Ishikawa (cell line): ENCODE measurements around the gene EXOC4.

ENCODE experiments used
- CEBPB ChIP-seq: IDR thresholded peaks from 2 replicates; pipeline ENCODE4 v1.6.1; 2012
- CREB1 ChIP-seq: IDR thresholded peaks from 2 replicates; pipeline ENCODE4 v1.6.1; 2012; ENCODE audit warnings: low read depth
- EGR1 ChIP-seq: IDR thresholded peaks from 2 replicates; pipeline ENCODE4 v1.6.1; 2012
- EP300 ChIP-seq: IDR thresholded peaks from 2 replicates; pipeline ENCODE4 v1.6.1; 2012; ENCODE audit warnings: borderline replicate concordance
- FOXM1 ChIP-seq: IDR thresholded peaks from 2 replicates; pipeline ENCODE4 v1.6.1; 2012; ENCODE audit warnings: low read depth, borderline replicate concordance
- NFIC ChIP-seq: IDR thresholded peaks from 2 replicates; pipeline ENCODE4 v1.6.1; 2012
- RAD21 ChIP-seq: IDR thresholded peaks from 2 replicates; pipeline ENCODE4 v1.6.1; 2012; ENCODE audit warnings: low read depth
- TAF1 ChIP-seq: IDR thresholded peaks from 2 replicates; pipeline ENCODE4 v1.6.1; 2012; ENCODE audit warnings: low read depth, mild to moderate bottlenecking
- TCF12 ChIP-seq: IDR thresholded peaks from 2 replicates; pipeline ENCODE4 v1.6.1; 2012; ENCODE audit warnings: low read depth
- TEAD4 ChIP-seq: IDR thresholded peaks from 2 replicates; pipeline ENCODE4 v1.6.1; 2012
- YY1 ChIP-seq: IDR thresholded peaks from 2 replicates; pipeline ENCODE4 v1.6.1; 2012; ENCODE audit warnings: low read depth
- ZBTB7A ChIP-seq: IDR thresholded peaks from 2 replicates; pipeline ENCODE4 v1.6.1; 2012; ENCODE audit warnings: low read depth
- TF ChIP-seq, protein P1 (sequence below): IDR thresholded peaks from 2 replicates; pipeline ENCODE4 v1.6.1; 2012; ENCODE audit warnings: low read depth, mild to moderate bottlenecking
- TF ChIP-seq, protein P2 (sequence below): IDR thresholded peaks from 2 replicates; pipeline ENCODE4 v1.6.1; 2012
- TF ChIP-seq, protein P3 (sequence below): IDR thresholded peaks from 2 replicates; pipeline ENCODE4 v1.6.1; 2012

EXOC4 gene

DNA sequence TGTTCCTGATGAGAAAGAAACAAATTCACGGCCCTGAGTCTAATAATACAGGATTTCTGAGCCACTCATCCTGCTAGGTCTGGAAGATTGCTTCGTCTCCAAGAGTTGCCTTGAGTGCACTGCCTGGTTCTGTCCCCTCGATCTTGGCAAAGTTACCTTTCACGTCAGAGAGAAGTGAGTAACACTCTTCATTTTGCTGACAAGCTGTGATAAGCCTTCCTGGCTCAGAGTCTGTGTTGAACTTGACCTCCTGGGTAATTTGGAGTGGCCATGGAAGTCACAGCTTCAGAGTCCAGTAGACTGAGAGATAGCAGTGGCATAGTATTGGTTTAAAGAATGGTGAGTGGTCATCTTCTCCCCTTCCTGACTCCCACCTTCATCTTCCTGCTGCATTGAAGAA, 809.6 kb downstream of the EXOC4 start:
- TF ChIP-seq FOXM1 (no peak), ZBTB7A (no peak)

DNA sequence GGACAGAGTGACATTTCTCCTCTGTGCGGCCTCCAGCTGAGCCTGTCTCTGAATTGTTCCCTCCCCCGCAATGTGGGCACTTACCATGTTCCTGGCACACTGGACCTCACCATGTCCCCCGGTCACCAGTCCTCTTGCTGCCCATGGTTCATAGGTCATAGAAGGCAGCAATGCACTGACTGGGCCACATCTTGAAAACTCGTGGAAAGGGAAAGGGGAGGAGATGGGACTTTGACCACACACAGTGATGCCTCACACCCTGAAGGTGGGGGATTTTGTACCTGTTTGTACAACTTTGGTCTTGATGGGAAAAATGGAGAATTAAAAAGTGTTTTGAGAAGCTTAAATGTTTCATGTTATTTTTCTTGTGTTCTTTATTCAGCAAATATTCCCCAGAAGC, 812.5 kb downstream of the EXOC4 start:
- TF ChIP-seq CEBPB (no peak), RAD21 (no peak), NFIC (no peak)

DNA sequence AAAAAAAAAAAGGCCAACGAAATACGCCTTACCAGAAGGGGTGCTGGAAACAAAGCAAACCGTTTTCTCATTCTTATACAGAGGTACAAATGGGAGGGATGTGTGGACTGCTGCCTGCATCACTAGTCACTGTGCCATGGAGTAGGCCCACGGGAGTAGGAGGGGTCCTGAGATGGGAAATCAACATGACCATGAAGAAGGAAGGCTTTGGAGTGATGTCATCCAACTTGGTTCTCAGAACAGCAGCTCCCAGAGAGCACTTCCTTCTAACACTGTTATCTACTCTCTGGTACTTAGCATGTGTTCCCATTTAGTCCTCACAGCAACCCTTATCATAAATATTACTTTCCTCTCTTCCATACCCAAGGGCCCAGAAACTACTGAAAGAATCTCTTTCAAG, 814.3 kb downstream of the EXOC4 start:
- TF ChIP-seq NFIC = no peak
- TF ChIP-seq ZBTB7A = no peak
- TF ChIP-seq TAF1 = no peak
- TF ChIP-seq RAD21 = no peak
- no peak for TF ChIP-seq CREB1
- no peak for TF ChIP-seq TCF12
- TF ChIP-seq EP300 = no peak
- TF ChIP-seq TEAD4 = no peak
- TF ChIP-seq, protein P1, sequence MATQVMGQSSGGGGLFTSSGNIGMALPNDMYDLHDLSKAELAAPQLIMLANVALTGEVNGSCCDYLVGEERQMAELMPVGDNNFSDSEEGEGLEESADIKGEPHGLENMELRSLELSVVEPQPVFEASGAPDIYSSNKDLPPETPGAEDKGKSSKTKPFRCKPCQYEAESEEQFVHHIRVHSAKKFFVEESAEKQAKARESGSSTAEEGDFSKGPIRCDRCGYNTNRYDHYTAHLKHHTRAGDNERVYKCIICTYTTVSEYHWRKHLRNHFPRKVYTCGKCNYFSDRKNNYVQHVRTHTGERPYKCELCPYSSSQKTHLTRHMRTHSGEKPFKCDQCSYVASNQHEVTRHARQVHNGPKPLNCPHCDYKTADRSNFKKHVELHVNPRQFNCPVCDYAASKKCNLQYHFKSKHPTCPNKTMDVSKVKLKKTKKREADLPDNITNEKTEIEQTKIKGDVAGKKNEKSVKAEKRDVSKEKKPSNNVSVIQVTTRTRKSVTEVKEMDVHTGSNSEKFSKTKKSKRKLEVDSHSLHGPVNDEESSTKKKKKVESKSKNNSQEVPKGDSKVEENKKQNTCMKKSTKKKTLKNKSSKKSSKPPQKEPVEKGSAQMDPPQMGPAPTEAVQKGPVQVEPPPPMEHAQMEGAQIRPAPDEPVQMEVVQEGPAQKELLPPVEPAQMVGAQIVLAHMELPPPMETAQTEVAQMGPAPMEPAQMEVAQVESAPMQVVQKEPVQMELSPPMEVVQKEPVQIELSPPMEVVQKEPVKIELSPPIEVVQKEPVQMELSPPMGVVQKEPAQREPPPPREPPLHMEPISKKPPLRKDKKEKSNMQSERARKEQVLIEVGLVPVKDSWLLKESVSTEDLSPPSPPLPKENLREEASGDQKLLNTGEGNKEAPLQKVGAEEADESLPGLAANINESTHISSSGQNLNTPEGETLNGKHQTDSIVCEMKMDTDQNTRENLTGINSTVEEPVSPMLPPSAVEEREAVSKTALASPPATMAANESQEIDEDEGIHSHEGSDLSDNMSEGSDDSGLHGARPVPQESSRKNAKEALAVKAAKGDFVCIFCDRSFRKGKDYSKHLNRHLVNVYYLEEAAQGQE = no peak
- TF ChIP-seq, protein P2, sequence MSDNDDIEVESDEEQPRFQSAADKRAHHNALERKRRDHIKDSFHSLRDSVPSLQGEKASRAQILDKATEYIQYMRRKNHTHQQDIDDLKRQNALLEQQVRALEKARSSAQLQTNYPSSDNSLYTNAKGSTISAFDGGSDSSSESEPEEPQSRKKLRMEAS = no peak
- TF ChIP-seq CEBPB = no peak
- TF ChIP-seq YY1 = no peak
- TF ChIP-seq, protein P3, sequence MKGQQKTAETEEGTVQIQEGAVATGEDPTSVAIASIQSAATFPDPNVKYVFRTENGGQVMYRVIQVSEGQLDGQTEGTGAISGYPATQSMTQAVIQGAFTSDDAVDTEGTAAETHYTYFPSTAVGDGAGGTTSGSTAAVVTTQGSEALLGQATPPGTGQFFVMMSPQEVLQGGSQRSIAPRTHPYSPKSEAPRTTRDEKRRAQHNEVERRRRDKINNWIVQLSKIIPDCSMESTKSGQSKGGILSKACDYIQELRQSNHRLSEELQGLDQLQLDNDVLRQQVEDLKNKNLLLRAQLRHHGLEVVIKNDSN = no peak
- no peak for TF ChIP-seq FOXM1
- no peak for TF ChIP-seq EGR1

DNA sequence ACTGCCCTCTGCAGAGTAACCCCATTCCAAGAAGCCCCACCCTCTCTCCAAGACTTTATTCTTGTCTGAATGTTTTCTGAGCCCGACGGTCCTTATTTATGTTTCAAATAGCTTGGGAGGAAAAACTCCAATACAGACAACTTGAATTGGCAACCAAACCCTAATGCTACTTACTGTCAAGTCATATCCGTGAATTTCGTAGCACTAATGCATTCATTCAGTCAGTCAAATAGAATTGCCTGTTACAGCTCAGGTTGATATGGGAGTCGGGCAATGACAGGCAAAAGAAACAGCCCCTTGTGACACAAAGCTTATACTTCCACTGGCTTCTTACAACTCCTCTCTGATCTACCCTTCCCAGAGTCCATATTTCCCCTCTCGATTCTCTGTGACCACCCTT, 815.8 kb downstream of the EXOC4 start:
- TF ChIP-seq NFIC (no peak), CEBPB (no peak), ZBTB7A (no peak), EGR1 (no peak), TAF1 (no peak), YY1 (no peak), RAD21 (no peak), CREB1 (no peak), TEAD4 (no peak)
- TF ChIP-seq, protein P2 = no peak
- TF ChIP-seq, protein P1 = no peak

DNA sequence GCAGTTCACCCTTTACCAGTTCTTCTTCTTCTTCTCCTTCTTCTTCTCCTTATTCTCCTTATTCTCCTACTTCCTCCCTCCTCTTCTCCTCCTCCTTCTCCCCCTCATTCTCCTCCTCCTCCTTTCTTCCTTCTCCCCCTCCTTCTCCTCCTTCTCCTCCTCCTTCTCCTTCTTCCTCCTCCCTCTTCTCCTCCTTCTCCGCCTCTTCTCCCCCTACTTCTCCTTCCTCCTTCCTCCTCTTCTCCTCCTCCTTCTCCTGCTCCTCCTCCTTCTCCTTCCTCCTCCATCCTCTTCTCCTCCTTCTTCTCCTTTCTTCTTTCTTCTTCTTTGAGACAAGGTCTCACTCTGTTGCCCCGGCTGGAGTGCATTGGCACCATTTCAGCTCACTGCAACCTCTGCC, 816.3 kb downstream of the EXOC4 start:
- TF ChIP-seq EGR1 = no peak
- no peak for TF ChIP-seq TCF12
- TF ChIP-seq, protein P1 = no peak
- no peak for TF ChIP-seq ZBTB7A
- TF ChIP-seq EP300 = no peak
- TF ChIP-seq CREB1 = no peak
- TF ChIP-seq, protein P3 = no peak
- no peak for TF ChIP-seq RAD21
- TF ChIP-seq TAF1 = no peak
- TF ChIP-seq, protein P2 = no peak
- TF ChIP-seq NFIC = no peak
- no peak for TF ChIP-seq FOXM1
- TF ChIP-seq TEAD4 = no peak
- TF ChIP-seq YY1 = no peak
- no peak for TF ChIP-seq CEBPB
